ENCODE measurements around the gene WASF2. TPM values are rescaled to one million over a fixed set of nuclear protein-coding genes. Genes with fewer than 3 reads are reported as not detected.

The WASF2 gene
- total and polyA plus RNA-seq, 2 of the 13 experiments (the other 11 are each of a cell fraction or from before 2014, with no cell fraction given): 10.4 to 27.7 TPM

DNA sequence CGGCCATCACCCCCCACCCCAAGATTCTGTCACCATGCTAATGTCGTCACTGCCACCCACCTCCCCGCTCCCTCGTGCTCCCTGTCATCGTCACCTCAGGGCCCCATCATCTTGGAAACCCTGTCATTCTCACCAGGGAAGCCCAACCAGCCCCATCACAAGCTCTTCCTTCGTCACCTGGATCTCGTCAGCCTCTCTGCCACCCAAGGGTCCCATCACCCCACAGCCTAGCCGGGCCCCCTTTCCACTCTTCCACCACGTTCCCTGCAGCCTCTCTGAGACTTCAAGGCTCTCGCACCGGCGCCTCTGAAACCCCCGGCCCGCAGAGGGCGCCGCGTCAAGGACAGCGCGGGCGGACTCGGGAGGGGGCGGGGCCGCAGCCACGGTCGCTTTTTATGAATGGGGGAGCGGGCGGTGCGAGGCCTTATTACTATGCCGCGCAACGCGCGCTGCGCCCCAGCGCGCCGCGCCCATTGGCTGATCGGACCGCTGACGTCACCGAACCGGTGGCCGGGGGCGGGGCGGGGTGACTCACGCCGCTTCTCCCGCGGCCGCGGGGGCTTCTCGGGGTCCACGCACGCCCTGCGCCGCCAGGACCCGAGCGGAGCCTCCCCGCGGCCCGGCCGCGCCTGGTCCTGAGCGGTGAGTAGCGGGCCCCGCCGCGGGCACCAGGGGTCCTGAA is 97.7 kb downstream of the WASF2 start, which contains the start of gene GPR3 (continued):
- TF ChIP-seq KLF15 (CRISPR knock-in tag; IDR thresholded peaks at IDR 0.05; ENCODE audit: borderline replicate concordance): no peak
- no peak for TF ChIP-seq ZSCAN22 (CRISPR knock-in tag; IDR thresholded peaks at IDR 0.05)
- no peak for TF ChIP-seq IRX3 (CRISPR knock-in tag; IDR thresholded peaks at IDR 0.05; ENCODE audit: borderline replicate concordance, low read depth)
- no peak for TF ChIP-seq SETDB1 (CRISPR knock-in tag; IDR thresholded peaks at IDR 0.05; ENCODE audit: borderline replicate concordance)
- TF ChIP-seq MTA3 (CRISPR knock-in tag; IDR thresholded peaks at IDR 0.05): no peak
- no peak for TF ChIP-seq ZNF292 (CRISPR knock-in tag; IDR thresholded peaks at IDR 0.05; ENCODE audit: borderline replicate concordance, low read depth)
- TF ChIP-seq SMYD3 (CRISPR knock-in tag; IDR thresholded peaks at IDR 0.05): no peak
- TF ChIP-seq, protein P1, sequence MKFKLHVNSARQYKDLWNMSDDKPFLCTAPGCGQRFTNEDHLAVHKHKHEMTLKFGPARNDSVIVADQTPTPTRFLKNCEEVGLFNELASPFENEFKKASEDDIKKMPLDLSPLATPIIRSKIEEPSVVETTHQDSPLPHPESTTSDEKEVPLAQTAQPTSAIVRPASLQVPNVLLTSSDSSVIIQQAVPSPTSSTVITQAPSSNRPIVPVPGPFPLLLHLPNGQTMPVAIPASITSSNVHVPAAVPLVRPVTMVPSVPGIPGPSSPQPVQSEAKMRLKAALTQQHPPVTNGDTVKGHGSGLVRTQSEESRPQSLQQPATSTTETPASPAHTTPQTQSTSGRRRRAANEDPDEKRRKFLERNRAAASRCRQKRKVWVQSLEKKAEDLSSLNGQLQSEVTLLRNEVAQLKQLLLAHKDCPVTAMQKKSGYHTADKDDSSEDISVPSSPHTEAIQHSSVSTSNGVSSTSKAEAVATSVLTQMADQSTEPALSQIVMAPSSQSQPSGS (CRISPR knock-in tag; IDR thresholded peaks at IDR 0.05): peak; percentile 53
- TF ChIP-seq EED (CRISPR knock-in tag; IDR thresholded peaks at IDR 0.05): no peak
- TF ChIP-seq STAT5B (CRISPR knock-in tag; IDR thresholded peaks at IDR 0.05): no peak
- TF ChIP-seq NR2F2 (IDR thresholded peaks at IDR 0.05; ENCODE audit: borderline replicate concordance, low read depth): no peak
- no peak for TF ChIP-seq ZNF484 (CRISPR knock-in tag; IDR thresholded peaks at IDR 0.05; ENCODE audit: borderline replicate concordance, low read depth)
- no peak for TF ChIP-seq ZNF569 (CRISPR knock-in tag; IDR thresholded peaks at IDR 0.05; ENCODE audit: borderline replicate concordance)
- TF ChIP-seq FOXK2 (IDR thresholded peaks at IDR 0.05): no peak
- TF ChIP-seq MAZ (IDR thresholded peaks at IDR 0.05; ENCODE audit: borderline replicate concordance, low read depth, low read length): peak; percentile 30; the same call in 1 of the 2 replicates
- TF ChIP-seq MAZ (CRISPR knock-in tag; IDR thresholded peaks at IDR 0.05; ENCODE audit: low read depth): peak; percentile 32; the same call in 1 of the 2 replicates
- TF ChIP-seq HOXA7 (CRISPR knock-in tag; IDR thresholded peaks at IDR 0.05): no peak
- no peak for TF ChIP-seq GATA4 (IDR thresholded peaks at IDR 0.05; ENCODE audit: borderline replicate concordance, low read depth)
- no peak for TF ChIP-seq PHF5A (CRISPR knock-in tag; IDR thresholded peaks at IDR 0.05; ENCODE audit: low read depth, unreplicated experiment)
- peak; percentile 77 for TF ChIP-seq NFYC (CRISPR knock-in tag; IDR thresholded peaks at IDR 0.05)
- TF ChIP-seq ZNF761 (CRISPR knock-in tag; conservative IDR thresholded peaks at IDR 0.05): no peak
- no peak for TF ChIP-seq ARHGAP35 (CRISPR knock-in tag; IDR thresholded peaks at IDR 0.05; ENCODE audit: borderline replicate concordance)
- TF ChIP-seq, protein P2, sequence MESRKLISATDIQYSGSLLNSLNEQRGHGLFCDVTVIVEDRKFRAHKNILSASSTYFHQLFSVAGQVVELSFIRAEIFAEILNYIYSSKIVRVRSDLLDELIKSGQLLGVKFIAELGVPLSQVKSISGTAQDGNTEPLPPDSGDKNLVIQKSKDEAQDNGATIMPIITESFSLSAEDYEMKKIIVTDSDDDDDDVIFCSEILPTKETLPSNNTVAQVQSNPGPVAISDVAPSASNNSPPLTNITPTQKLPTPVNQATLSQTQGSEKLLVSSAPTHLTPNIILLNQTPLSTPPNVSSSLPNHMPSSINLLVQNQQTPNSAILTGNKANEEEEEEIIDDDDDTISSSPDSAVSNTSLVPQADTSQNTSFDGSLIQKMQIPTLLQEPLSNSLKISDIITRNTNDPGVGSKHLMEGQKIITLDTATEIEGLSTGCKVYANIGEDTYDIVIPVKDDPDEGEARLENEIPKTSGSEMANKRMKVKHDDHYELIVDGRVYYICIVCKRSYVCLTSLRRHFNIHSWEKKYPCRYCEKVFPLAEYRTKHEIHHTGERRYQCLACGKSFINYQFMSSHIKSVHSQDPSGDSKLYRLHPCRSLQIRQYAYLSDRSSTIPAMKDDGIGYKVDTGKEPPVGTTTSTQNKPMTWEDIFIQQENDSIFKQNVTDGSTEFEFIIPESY (CRISPR knock-in tag; IDR thresholded peaks at IDR 0.05): no peak
- TF ChIP-seq, protein P3, sequence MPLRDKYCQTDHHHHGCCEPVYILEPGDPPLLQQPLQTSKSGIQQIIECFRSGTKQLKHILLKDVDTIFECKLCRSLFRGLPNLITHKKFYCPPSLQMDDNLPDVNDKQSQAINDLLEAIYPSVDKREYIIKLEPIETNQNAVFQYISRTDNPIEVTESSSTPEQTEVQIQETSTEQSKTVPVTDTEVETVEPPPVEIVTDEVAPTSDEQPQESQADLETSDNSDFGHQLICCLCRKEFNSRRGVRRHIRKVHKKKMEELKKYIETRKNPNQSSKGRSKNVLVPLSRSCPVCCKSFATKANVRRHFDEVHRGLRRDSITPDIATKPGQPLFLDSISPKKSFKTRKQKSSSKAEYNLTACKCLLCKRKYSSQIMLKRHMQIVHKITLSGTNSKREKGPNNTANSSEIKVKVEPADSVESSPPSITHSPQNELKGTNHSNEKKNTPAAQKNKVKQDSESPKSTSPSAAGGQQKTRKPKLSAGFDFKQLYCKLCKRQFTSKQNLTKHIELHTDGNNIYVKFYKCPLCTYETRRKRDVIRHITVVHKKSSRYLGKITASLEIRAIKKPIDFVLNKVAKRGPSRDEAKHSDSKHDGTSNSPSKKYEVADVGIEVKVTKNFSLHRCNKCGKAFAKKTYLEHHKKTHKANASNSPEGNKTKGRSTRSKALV (CRISPR knock-in tag; IDR thresholded peaks at IDR 0.05): no peak
